Measurements from ENCODE around the gene DAZAP1. TPM values are rescaled to one million over a fixed set of nuclear protein-coding genes. Genes with fewer than 3 reads are reported as not detected.

Gene DAZAP1
- total RNA-seq (2014; rRNA removed; shearing (Covaris generic)) = 96.2 and 115 TPM in 2 replicates

GRCh38 chr19:1407528-1408299, at the start of gene DAZAP1:
DAZAP1 (plus strand) TSS chr19:1407586; CDS start chr19:1407774, 188 bp downstream.
- no peak for DNase-seq (ENCODE audit: low read depth)

- DNase-seq (ENCODE audit: low read depth) = no peak
These were observed 47.1 kb upstream of the DAZAP1 start for GRCh38 chr19:1360126-1360817.

- peak; percentile 80 for DNase-seq (ENCODE audit: low read depth)
These were observed 46.4 kb upstream of the DAZAP1 start for GRCh38 chr19:1360818-1361461.

GRCh38 chr19:1361601-1362386, 45.6 kb upstream of the DAZAP1 start:
- peak; percentile 84 for DNase-seq (ENCODE audit: low read depth)

GRCh38 chr19:1362387-1363257, 44.8 kb upstream of the DAZAP1 start:
- DNase-seq (ENCODE audit: low read depth) = no peak

GRCh38 chr19:1363599-1363998, 43.8 kb upstream of the DAZAP1 start:
- no peak for DNase-seq (ENCODE audit: low read depth)

GRCh38 chr19:1364070-1364704, 43.2 kb upstream of the DAZAP1 start:
- no peak for DNase-seq (ENCODE audit: low read depth)

GRCh38 chr19:1365319-1366269, 41.8 kb upstream of the DAZAP1 start:
- DNase-seq (ENCODE audit: low read depth) = no peak

- no peak for DNase-seq (ENCODE audit: low read depth)
These were observed 41.1 kb upstream of the DAZAP1 start for GRCh38 chr19:1366296-1366695.

GRCh38 chr19:1366899-1367870, 40.2 kb upstream of the DAZAP1 start:
- no peak for DNase-seq (ENCODE audit: low read depth)

GRCh38 chr19:1369214-1369805, 38.1 kb upstream of the DAZAP1 start:
- no peak for DNase-seq (ENCODE audit: low read depth)

- DNase-seq (ENCODE audit: low read depth) = no peak
These were observed 36.6 kb upstream of the DAZAP1 start for GRCh38 chr19:1370579-1371361.

GRCh38 chr19:1373042-1373533, 34.3 kb upstream of the DAZAP1 start:
- no peak for DNase-seq (ENCODE audit: low read depth)

- peak; percentile 67 for DNase-seq (ENCODE audit: low read depth)
These were observed 33.7 kb upstream of the DAZAP1 start for GRCh38 chr19:1373534-1374249.

GRCh38 chr19:1374250-1374577, 33.2 kb upstream of the DAZAP1 start:
- DNase-seq (ENCODE audit: low read depth) = no peak

- DNase-seq (ENCODE audit: low read depth) = no peak
These were observed 31.0 kb upstream of the DAZAP1 start for GRCh38 chr19:1376415-1376805.

All from Daoy (cell line).